Activated gamma-delta T cell treated with Interleukin-2 at 50 U/mL for 16 hours (primary cell): ENCODE data around the gene TIMM17B.

Experiments used
- DNase-seq: peaks from one replicate; pipeline ENCODE4 v3.0.0-alpha.2; 2020

Gene TIMM17B

GRCh38 chrX:48897625-48898306 is at the start of gene TIMM17B, which contains the start of gene PQBP1:
TSS of gene TIMM17B (minus strand) at chrX:48897768. CDS start at chrX:48897749, 19 bp downstream.
TSS of gene PQBP1 (plus strand) at chrX:48897930. CDS start at chrX:48898510, 580 bp downstream.
- DNase-seq = peak; percentile 82

DNA sequence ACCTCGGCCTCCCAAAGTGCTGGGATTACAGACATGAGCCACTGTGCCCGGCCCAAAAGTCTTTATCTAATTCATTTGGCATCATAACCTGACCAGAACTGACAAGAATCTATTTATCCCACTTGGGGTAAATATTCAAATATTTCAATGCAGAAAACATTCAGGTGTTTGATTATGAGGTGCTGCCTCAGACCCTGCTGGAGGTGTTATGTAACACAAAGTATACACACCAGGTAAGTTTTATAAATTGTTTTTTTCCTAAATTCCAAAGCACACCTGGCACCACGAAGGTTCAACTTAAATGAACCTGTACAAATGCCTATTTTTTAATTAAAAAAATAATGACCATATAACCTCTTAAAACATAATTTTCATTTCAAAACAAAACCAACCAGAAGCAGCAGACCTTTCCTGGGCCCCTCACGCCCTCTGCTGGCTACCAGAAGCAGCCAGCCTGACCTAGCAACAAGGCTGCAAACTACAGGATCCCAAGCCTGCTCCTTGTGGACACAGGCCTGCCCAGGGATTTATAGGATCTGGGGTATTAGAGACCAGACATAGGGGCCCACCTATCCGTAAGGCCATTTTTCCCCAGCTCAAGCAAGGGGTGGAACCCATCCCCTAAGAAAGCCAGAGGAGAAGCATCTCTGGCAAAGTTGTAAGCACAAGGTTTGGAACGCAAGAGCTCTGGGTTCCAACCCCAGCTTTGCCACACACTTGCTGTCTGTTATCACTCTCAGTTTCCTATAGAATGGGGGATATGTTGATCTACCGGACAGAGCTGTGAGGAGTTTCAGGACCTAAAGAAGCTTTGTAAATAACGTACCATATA is 48.2 kb upstream of the TIMM17B start:
- peak; percentile 58 for DNase-seq

DNA sequence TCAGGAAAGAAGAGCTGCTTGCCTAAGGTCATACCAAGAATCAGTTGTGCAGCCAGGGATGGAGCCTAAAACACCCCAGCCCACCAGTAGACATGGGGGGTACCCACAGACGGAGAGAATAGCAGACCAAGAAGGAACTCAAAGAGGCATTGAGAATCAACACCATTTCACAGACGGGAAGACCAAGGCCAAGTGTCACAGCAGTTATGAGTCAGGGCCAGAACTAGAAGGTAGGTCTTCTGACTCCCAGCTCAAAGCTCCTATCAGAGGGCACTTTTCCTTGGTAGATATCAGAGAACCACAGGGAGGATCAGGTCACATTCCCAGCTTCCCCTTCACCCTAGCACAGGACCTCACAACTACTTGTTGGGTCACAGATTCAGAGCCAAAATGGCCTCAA is 45.3 kb upstream of the TIMM17B start:
- no peak for DNase-seq

- no peak for DNase-seq
Measured at GRCh38 chrX:48940404-48940955, 42.9 kb upstream of the TIMM17B start.

DNA sequence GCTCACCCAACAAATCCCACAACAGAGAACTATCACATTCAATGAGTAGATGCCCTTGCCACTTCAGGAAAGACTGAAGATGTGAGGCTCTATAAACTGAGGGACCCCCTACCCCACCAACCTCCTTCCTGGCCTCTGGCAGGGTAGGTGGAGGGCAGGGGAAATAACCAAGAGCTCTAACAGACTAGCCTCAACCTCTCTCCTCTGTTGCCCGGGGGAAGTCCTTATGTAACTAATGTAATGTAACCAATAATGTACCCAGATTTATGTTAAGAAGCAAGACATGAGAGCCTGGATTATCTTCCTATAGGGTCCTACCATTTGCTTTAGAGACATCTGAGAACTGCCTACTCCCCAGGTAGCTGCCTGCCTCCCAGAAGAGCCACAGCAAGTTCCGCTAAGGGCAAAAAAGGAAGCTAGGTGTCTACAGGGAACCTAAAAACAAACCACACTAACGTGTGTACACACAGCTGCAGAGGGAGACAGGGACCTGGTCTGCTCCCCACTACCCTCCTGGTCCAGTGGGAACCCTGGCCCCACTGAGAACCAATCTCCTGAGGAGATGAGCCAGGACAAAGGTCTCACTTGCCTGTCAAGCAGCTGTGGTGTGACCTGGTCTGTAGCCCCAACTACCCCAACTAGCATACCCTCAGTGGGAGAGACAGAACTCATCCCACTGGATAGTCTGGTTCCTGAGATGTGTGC is 42.1 kb upstream of the TIMM17B start:
- DNase-seq = no peak

- DNase-seq = peak; percentile 39
Measured at GRCh38 chrX:48938721-48939425, 41.3 kb upstream of the TIMM17B start.

DNA sequence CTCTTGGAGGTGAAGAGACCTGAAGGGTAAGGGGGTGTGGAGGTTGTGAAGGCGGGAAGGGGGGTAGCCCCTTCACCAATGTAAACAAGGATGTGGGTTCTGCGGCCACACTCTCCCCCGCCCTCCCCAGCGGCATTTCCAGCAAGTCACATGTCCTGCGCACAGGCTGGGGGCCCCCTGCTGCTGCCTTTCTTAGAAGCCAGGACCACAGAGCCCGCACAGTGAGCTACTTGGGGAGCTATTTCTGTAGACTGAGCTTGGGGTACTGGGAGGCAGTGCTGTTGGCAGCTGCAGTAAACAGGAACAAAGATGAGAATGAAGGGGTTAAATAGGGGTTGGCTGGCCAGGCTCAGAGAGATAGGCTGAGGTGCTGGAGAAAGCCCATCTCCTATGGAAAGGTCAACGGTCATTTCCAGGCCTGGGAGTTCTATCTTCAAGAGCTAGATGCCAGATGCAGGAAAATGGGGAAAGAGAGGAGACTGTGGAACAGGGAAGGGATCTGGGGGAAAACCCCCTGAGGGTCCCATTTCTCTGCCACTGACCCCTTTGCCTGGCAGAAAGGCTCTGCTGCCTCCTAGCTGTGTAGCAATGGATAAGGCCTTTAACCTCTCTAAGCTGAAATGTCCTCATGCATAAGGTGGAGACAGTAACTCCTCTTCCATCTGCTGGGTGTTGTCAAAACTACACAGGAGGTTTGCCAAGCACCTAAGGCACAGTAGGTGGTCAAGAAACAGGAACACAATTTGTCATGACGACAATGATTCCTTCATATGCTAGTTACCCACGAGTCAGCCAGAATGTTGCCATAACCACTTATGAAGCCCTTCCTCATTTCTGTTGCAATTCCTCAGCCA is 39.7 kb upstream of the TIMM17B start:
- DNase-seq = peak; percentile 92

GRCh38 chrX:48936429-48937053 is 39.0 kb upstream of the TIMM17B start:
- DNase-seq = no peak

DNA sequence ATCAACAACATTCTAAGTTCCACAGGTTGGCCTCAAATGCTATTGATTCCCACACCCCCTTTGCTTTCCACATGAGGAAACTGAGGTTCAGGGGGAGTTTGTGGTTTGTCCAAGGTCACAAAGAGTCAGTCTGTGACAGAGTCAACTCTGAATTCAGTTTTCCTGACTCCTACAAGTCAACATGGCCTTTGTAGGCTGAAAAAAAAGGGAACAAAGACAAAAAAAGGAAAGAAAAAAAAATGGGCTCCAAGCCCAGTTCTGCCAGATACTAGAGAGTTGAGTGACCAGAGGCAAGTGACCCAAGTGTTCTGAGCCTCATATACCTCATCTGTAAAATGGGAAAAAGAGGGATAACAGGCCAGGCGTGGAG is 37.7 kb upstream of the TIMM17B start:
- no peak for DNase-seq

GRCh38 chrX:48934581-48935300 is 37.2 kb upstream of the TIMM17B start:
- DNase-seq = no peak

DNA sequence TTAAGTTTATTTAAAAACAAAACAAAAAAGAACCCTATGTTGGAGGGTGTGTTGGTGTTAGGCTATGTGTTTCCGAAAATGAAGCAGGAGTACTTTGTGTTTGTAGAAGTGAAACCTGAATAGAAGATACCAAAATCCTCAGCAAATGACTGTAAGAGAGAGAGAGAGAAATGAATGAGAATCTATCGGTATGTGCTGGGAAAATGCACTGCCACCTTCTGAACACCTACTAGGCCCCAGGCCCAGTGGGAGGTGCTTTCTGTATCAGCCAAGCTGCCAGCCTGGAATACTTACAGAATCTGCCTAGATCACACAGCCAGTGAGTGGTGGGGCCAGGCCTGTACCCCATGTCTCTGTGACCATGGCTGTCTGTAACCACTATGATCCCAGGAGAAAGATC is 36.2 kb upstream of the TIMM17B start:
- DNase-seq = no peak

- no peak for DNase-seq
Measured at GRCh38 chrX:48927736-48928382, 30.3 kb upstream of the TIMM17B start.

DNA sequence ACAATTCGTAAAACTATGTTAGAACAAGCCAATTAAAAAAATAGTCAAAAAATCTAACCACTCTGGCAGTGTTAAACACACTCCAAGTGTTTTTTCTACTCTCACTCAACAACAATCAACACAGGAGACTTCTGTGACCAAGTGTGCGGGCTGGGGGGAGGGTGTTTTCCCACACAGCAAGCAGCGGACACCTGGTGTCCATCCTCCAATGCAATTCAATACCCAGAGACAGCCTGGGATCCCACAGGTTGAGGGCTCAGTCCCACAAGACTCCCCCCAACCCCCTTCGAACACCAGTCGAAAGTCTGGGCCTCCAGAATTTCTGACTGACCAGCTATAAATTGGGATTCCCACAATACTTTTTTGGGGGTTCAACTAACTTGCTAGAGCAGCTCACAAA is 29.6 kb upstream of the TIMM17B start:
- DNase-seq = no peak

DNA sequence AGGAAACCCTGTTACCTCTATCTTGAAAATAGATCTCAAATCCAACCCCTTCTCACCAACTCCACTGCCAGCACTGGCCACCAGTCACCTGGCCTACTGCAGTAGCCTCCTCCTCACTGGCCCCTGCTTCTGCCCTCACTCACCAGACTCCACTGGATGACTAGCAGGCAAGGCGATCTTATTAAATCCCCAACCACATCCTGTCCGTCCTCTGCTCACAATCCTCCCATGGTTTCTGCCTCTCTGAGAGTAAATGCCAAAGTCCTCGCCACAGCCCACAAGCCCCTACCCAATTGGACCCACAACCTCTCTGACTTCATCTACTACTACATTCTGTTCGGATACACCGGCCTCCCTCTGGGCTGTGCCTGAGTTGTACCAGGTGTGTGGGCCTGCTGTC is 26.7 kb upstream of the TIMM17B start:
- DNase-seq = no peak

- DNase-seq = no peak
Measured at GRCh38 chrX:48923771-48924170, 26.2 kb upstream of the TIMM17B start.

- DNase-seq = no peak
Measured at GRCh38 chrX:48920718-48921104, 23.1 kb upstream of the TIMM17B start.

DNA sequence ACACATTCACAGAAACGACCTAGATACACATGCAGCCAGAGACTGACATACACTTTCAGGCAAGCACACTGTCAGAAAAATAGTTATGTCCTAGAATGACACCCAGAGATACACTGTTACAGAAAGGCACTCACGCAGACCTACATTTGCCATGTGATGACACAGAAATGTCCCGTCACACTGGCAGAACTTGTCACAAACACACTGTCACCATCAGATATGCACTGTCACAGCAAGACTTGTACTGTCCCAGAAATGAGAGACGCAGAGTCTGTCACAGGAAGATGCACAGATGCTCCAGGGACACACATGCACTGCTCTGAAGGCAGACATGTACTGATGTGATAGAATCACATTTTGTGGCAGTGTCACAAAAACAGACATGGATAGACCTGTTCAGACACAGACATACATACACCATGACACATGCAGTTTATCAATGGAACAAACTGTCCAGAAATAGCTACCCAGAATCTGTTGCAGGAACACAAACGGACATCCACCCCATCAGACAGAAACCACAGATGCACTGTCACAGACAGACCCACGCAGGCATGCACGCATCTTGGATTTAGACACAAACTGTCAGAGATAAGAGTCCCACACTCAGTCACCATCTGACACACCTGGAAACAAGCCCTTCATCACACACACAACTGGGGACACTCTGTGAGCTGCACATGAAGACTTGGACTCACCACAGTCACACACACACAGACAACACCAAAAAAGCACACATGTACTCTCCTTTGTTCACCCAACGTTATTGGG is 22.6 kb upstream of the TIMM17B start:
- no peak for DNase-seq

DNA sequence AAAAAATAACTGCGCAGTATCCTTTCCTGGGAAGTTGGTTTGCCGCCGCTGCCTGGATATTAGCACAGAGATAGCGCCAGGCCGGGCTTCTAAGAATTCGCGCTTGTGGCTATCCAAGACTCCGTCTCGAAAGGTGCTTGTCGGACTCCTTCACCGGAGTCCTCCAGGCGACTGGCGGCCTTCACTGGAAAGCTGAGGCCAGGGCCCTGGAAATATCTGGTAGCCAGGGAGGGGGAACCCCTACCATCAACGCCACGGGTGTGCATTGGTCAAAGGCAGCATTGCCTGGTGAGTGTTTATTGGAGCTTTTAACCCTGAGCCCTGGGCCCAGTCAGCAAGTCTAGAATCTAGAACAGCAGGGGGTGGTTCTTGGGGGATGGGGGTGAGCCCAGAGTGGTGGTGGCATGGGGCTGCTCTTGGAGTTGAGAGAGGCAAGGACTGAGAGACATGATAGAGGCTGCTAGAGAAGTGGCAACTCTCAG is 21.8 kb upstream of the TIMM17B start:
- DNase-seq = no peak
